Raji (cell line): ENCODE results near the gene PAFAH2.

Source experiments
- POLR2A ChIP-seq: IDR thresholded peaks from 2 replicates; pipeline ENCODE4 v1.6.1; 2011; ENCODE audit warnings: low read depth, low read length, control low read depth; ENCODE audit not compliant: insufficient read depth

Gene PAFAH2

DNA sequence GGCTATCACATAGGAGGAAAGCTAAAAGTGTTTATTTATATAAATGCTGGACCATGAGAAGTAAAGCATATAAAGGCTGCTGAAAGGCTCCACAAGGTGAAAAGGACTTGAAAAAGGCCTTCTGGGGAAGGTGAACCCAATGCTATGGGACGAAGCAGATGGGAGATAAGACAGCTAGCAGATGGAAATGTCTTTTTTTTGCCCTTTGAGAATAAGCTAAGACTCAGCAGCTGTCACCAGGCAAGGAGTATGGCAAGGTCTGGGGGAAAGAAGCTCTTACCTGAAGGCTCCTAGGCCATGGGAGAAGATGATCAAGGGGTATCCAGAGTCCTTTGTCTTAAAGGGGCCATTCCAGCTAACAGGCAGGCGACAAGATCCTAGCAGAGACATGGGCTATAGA lies 9.9 kb downstream of the PAFAH2 start:
- no peak for TF ChIP-seq POLR2A

DNA sequence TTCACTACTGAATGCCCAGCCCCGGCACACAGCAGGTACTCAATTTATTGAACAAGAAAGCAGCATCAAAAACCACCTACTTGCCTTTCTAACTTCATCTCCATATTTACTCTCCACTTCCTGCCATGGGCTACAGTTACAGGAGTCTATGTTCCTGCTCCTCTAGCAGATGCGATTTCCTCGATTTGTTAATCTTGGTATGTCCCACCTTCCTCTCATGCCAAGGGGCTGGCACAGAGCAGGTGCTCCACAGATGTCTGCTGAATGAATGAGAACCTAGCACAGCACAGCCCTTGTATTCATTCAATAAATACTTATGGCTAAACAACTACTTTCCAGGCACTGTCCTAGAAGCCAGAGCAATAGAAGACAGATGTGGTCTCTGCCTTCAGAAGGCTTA lies 12.2 kb downstream of the PAFAH2 start:
- no peak for TF ChIP-seq POLR2A

DNA sequence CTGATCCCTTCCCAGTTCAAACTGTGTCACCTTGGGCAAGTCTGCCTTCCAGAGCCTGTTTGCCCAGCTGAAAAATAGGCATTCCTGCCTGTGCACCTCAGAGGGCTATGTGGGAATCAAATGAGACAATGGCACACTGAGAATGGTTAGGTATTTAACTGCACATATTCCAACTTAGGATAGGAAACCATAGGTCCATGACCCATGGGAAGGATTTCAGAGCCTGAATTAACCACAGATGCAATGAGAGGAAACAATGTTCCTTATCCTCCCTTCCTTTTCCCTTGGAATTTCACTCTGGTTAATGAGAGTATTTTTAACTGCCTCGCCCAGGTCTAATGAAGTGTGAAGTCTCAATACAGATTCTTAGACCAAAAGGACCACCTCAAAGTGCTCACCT lies 12.7 kb downstream of the PAFAH2 start:
- TF ChIP-seq POLR2A: no peak

DNA sequence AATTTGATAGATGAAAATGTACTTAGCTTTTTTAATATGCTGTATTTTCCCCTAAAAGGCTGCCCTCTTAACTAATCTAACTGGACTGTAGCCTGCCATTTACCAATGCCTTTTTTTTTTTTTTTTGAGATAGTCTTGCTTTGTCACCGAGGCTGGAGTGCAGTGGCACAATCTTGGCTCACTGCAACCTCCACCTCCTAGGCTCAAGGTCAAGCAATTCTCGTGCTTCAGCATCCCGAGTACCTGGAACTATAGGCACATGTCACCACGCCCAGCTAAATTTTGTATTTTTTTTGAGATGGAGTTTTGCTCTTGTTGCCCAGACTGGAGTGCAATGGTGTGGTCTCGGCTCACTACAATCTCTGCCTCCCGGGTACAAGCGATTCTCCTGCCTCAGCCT lies 18.7 kb downstream of the PAFAH2 start:
- no peak for TF ChIP-seq POLR2A

DNA sequence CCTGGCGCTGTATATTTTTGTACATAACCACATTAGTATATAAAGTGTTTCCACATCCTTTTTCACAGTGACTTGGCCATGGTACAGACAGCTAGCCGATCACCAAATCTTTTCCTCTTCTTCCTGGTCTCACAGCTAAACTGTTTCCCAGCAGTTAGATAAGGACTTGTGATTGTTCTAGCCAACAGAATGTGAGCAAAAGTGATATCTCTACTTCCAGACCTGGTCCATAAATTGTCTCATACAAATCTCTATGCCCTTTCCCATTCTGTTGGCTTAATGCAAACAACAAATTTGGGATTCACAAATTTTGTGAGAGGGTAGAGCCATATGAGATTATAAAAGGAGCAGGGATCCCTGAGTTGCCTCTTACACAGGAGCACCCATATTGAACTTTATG lies 19.5 kb downstream of the PAFAH2 start:
- no peak for TF ChIP-seq POLR2A

DNA sequence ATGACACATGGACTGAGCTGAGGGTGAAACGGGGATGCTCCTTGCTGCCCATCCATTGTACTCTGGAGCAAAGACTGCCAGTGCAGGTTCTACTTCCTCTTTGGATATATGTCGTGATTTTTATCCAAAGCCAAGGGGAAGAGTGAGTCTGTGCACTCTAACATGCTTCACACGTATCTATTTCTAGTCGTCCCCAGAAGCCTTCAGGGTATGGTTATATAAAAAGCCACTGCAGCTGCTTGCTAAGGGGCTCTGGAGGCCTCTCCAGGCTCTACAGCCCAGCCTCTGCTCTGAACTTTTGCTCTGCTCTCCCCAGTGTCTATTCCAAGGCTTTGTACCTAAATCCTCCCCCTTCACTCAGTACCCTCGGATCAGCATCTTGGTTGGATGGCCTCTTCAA lies 20.1 kb downstream of the PAFAH2 start:
- TF ChIP-seq POLR2A: no peak

DNA sequence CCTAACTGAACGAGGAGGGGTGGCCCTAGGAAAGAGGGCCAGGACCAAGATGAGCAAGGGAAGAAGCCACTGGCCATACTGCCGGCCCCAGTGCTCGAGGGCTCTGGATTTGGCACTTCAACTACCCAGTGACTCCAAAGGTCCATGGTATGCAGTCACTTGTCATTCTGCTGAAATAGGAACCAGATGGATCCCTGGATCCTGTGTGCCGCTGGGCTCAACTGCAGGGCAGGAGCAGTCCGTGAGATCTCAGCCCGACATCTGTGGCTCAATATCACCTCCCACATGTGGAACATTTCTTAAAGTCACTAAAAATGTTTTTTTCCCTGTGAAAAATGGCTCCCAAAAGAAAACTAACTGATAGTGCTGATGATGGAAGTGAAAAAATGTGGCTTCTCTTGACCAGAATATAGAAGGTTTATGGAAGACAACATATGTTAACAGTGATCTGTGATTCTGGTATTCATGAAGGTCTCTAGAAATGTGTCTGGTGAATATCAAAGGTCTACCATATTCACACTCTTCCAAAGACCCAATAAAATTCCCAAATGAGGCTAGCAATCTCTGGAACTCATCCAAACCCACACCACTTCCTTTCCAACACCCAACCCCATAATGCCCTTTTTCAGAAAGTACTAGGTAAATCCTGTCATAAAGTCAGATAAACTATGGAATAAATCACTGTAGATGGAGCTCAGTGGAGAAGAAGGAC lies 24.1 kb downstream of the PAFAH2 start:
- TF ChIP-seq POLR2A: no peak

DNA sequence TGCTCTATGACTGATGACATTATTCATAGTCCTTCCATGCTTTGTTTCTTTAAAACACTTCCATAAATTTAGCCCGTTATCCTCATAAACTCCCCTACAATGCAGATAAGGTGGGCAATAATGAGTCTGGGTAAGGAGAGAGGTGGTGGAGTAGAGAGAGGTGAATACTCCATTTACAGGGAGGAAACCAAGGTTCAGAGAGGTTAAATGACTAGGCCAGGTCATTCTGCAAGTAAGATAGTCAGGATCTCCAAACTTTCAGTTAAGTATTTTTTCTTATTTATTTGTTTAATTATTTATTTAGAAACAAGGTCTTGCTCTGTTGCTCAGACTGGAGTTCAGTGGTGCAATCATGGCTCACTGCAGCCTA lies 26.1 kb downstream of the PAFAH2 start:
- TF ChIP-seq POLR2A: no peak

DNA sequence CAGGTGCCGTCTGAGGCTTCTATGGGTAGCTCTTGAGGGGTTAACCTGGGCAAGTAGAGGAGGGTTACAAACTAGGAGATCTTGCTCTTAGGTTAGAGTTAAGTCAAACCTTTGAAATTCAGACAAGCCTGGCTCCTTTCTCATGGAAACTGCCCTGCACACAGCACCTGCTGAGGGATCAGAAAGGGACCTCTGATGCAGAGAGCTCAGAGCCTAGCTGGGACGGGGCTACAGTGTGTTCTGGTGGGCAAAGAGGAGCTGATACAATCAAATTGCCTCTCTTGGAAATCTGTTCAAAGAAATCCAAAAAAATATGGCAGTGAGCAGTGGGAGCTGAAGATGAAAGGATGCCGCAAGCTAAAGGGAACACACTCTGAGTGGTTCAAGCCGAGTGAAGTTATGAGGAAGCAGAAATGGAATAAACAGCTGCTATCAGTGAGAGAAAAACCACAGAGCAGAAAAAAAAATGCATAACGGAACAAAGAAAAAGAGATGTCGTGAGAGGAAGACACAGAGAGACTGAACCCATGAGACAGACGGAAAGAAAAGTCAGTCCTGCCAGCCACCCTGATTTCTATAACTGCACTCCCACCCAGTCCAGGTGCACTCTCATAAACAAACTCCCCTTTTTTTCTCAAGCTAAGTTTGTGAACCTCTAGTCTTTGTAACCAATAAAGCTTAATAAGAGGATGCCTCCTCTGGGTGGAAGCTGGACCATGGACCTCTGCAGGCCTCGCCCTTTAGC lies 26.6 kb downstream of the PAFAH2 start:
- TF ChIP-seq POLR2A: no peak

DNA sequence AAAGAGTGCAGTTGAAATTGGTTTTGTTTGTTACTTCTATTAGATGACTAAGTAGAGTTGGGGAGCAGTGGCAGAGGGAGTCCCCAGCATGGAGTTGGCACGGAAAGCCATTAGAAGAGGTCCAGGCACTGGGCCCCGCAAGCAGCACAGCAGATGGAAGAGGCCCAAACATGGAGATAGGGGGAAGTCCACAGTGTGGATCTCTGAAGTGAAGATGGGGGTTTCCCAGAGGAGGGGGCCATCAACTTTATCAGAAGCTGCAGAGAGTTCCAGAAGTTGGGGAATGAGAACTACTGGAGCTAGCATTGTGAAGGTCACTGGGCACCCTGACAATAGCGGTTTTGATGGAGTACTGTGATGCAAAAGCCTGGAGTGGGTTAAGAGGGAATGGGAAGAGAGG lies 30.6 kb downstream of the PAFAH2 start:
- TF ChIP-seq POLR2A: no peak

DNA sequence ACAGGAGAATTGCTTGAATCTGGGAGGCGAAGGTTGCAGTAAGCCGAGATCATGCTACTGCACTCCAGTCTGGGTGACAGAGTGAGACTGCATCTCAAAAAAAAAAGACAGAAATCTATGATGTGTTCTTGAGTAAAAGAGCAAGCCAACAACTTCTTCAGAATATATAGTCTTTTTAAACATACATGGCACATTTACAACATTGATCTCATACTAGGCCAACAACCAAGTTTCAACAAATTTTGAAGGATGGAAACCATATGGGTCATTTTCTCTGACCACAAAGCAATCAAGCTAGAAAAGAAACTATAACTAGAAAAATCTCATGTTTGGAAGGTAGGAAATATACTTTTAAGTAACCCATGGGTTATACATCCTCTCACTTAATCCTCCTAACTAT lies 38.3 kb downstream of the PAFAH2 start:
- no peak for TF ChIP-seq POLR2A

DNA sequence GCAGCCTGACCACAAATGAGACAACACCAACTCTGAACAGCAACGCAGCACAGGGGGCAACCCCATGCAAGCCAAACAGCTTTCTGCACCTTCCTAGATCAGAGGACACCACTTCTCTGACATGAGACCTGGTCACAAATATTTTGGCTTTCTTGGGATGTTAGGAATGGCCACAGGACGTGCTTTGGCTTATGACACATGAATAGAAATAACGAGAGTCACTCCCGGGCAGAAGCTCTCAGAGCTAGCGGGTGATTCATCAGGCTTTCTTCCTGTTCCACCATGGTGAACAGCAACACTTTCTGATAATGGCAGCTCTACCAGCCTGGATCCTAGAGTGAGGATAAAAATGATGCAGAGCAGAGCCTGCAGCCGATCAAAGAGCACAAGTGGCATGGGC lies 39.4 kb downstream of the PAFAH2 start:
- no peak for TF ChIP-seq POLR2A

DNA sequence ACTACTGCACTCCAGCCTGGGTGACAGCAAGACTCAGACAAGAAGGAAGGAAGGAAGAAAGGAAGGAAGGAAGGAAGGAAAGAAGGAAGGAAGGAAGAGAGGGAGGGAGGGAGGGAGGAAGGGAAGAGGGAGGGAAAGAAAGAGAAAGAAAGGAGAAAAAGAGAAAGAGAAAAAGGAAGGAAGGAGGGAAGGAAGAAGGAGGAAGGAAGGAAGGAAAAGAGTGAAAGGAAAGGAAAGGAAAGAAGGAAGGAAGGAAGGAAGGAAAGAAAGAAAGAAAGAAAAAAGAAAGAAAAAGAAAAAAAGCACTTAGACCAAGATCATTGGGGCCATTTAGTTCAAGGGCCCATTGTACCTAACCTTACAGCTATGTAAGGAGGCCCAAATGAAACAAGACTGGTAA lies 42.3 kb downstream of the PAFAH2 start:
- TF ChIP-seq POLR2A: no peak

DNA sequence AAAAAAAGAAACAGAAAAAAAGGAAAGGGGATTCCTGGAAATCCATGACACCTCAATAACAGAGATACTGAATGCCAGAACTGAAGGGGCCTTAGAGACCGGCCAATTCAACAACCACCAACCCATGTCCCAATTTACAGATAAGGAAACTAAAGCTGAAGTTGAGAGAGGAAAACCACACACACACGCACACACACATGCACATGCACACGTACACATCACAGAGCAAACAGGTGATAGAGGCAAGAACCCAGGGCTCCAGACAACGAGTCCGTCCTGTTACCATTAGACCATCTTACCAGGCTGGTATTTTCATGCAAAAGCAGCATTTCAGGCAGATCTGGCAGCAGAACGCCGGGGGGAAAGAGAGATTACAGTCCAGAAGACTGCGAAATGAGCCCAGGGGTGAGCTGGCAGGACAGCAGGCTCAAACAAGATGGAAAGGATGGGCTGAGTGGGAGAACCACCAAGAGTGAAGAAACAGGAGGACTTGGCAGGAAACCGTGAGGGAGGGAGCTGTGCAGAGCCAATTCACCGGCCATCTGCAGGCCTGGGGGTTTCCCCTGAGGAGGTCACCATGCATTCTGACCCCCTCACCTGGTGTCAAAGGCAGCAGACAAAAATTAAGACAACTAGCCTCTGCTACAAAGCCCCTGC lies 43.5 kb downstream of the PAFAH2 start:
- no peak for TF ChIP-seq POLR2A

DNA sequence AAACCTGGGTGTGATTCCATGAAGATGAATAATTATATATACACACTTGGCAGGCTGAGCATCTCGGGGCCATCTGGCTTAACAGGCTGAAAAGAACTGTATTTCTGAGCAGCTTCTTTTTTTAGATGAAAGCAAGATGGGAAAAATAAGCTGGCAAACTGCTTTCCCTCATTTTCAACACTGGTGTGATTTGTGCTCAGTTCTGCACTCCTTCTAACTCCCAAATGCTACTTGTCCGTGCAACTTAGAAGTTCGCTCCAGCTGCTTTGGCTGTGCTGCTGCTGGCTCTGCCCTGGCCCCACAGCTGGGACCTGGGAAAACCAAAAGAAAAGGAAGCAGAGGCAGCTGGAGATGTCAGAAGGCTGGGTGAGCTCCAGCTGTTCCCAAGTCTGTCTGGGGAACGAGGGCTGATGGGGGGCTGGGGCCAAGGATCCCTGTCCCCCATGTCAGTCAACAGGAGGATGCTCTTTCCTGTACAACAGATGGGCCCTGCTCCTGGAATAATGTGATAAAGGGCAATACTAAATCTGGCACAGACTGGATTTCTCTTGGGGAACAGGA lies 44.9 kb downstream of the PAFAH2 start:
- no peak for TF ChIP-seq POLR2A

DNA sequence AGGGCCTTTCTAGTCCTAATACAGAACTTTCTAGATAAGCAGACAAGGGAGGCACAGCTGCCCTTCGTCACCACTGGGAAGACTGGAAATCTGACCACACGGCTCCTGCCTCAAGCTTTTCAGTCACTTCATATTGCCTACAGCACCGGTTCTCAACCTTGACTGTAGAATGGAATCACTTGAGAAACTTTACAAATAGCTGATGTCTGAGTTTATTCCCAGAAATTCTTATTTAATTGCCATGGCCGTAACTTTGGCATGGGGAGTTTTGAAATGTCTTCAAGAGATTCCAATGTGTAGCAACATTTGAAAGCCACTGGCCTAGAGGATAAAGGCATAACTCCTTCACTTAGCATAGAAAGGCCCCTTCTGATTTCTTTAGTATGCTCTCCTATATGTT lies 49.2 kb downstream of the PAFAH2 start:
- TF ChIP-seq POLR2A: no peak

DNA sequence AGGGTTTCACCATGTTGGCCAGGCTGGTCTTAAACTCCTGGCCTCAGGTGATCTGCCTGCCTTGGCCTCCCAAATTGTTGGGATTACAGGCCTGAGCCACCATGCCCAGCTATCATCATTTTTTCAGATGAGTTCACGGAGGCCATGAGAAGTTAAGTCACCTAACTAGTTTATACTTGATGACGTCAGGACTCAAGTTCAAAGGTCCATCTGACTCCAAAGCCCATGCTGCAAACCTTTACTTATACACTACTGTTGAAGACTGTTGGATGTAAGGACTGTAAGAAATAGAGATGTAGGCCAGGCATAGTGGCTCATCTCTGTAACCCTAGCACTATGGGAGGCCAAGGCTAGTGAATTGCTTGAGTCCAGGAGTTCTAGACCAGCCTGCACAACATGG lies 50.8 kb downstream of the PAFAH2 start:
- TF ChIP-seq POLR2A: no peak

DNA sequence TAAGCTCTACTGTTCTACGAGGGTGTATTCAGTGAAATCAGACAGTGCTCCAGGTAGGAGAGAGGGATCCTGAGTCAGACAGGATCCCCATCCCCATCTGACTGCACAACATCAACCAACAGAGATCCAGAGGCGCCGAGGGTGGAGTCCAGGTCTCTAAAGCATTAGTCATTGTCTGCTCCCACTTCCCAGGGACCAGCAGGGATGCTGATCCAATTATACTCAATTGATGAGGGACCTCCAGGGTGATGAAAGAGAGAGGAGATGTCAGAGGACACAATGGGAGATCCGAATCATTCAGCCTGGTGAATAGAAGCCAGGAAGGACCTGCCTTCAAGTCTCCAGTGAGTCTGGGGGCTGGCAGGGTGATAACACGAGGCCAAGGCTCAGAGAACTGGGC lies 52.1 kb downstream of the PAFAH2 start:
- TF ChIP-seq POLR2A: no peak
